WTC11 (cell line): Measurements from ENCODE around the gene SOD2. TPM values are rescaled to one million over a fixed set of nuclear protein-coding genes. Genes with fewer than 3 reads are reported as not detected.

ENCODE experiments used
- ATAC-seq: fragments of 200-7000 bp; cut with Tn5 transposase; 2 replicates; pipeline ENCODE4 v1.10.0; 2021; ENCODE audit warnings: mild to moderate bottlenecking, moderate library complexity
- CTCF ChIA-PET: fragments of 300-600 bp; sonication (Branson Sonifier 250); formaldehyde crosslinking; loops from one replicate; lab custom pipeline; 2021; ENCODE audit warnings: antibody characterized with exemption; lab: Charles Lee
- POLR2A ChIA-PET: fragments of 350-600 bp; sonication (Branson Sonifier 250); formaldehyde crosslinking; loops from one replicate; lab custom pipeline; 2021; ENCODE audit warnings: antibody characterized with exemption; lab: Charles Lee
- DNase-seq: peaks from one replicate; pipeline ENCODE4 v3.0.0; 2021; ENCODE audit warnings: low spot score
- H3K27ac Mint-ChIP-seq: 2 replicates; pipeline ENCODE4 v1.8.0; 2021; ENCODE audit warnings: mixed read lengths
- H3K27me3 Mint-ChIP-seq: 2 replicates; pipeline ENCODE4 v1.8.0; 2021; ENCODE audit warnings: low read depth, mild to moderate bottlenecking, moderate library complexity, mixed read lengths
- H3K36me3 Mint-ChIP-seq: 2 replicates; pipeline ENCODE4 v1.8.0; 2021; ENCODE audit warnings: mixed read lengths
- H3K4me1 Mint-ChIP-seq: 2 replicates; pipeline ENCODE4 v1.8.0; 2022; ENCODE audit warnings: mixed read lengths
- H3K4me3 Mint-ChIP-seq: 2 replicates; pipeline ENCODE4 v1.8.0; 2021; ENCODE audit warnings: mild to moderate bottlenecking, moderate library complexity, mixed read lengths
- H3K9me3 Mint-ChIP-seq: 2 replicates; pipeline ENCODE4 v1.8.0; 2021; ENCODE audit warnings: mixed read lengths
- AR ChIP-seq: fragments of 250-450 bp; sonication (Bioruptor Pico); IDR thresholded peaks from 2 replicates; pipeline ENCODE4 v1.9.0; 2021; ENCODE audit warnings: mild to moderate bottlenecking
- E2F1 ChIP-seq: sonication (generic); formaldehyde crosslinking; IDR thresholded peaks from 2 replicates; pipeline ENCODE4 v1.8.0; 2022; ENCODE audit warnings: mild to moderate bottlenecking, missing genetic modification reagents
- ELF4 ChIP-seq: sonication (generic); formaldehyde crosslinking; IDR thresholded peaks from 2 replicates; pipeline ENCODE4 v1.8.1; 2022; ENCODE audit warnings: low read depth, mild to moderate bottlenecking, moderate library complexity, missing genetic modification reagents
- FOXK1 ChIP-seq: sonication (generic); formaldehyde crosslinking; IDR thresholded peaks from 2 replicates; pipeline ENCODE4 v1.8.0; 2022; ENCODE audit warnings: mild to moderate bottlenecking, moderate library complexity, missing genetic modification reagents
- HMGA2 ChIP-seq: fragments of 250-450 bp; sonication (Bioruptor Pico); IDR thresholded peaks from 2 replicates; pipeline ENCODE4 v1.4.0; 2021; ENCODE audit warnings: mild to moderate bottlenecking, moderate library complexity
- MXD4 ChIP-seq: fragments of 250-450 bp; sonication (Bioruptor Pico); IDR thresholded peaks from 2 replicates; pipeline ENCODE4 v1.8.0; 2021; ENCODE audit warnings: mild to moderate bottlenecking, moderate library complexity, borderline replicate concordance
- NFATC4 ChIP-seq: fragments of 250-450 bp; sonication (Bioruptor Pico); IDR thresholded peaks from 2 replicates; pipeline ENCODE4 v1.9.0; 2021; ENCODE audit warnings: mild to moderate bottlenecking
- RORB ChIP-seq: fragments of 250-450 bp; sonication (Bioruptor Pico); IDR thresholded peaks from 2 replicates; pipeline ENCODE4 v1.9.0; 2021; ENCODE audit warnings: mild to moderate bottlenecking
- SMAD3 ChIP-seq: sonication (generic); formaldehyde crosslinking; IDR thresholded peaks from 2 replicates; pipeline ENCODE4 v1.8.0; 2022; ENCODE audit warnings: missing genetic modification reagents, mild to moderate bottlenecking, borderline replicate concordance
- TCF7 ChIP-seq: sonication (generic); formaldehyde crosslinking; IDR thresholded peaks from 2 replicates; pipeline ENCODE4 v1.8.0; 2022; ENCODE audit warnings: mild to moderate bottlenecking, low read depth, missing genetic modification reagents, moderate library complexity
- USF1 ChIP-seq: sonication (generic); formaldehyde crosslinking; IDR thresholded peaks from 2 replicates; pipeline ENCODE4 v1.8.0; 2022; ENCODE audit warnings: mild to moderate bottlenecking, missing genetic modification reagents
- ZBTB21 ChIP-seq: sonication (generic); formaldehyde crosslinking; IDR thresholded peaks from 2 replicates; pipeline ENCODE4 v1.8.1; 2023; ENCODE audit warnings: mild to moderate bottlenecking, missing genetic modification reagents, borderline replicate concordance
- ZNF416 ChIP-seq: fragments of 250-450 bp; sonication (Bioruptor Pico); IDR thresholded peaks from 2 replicates; pipeline ENCODE4 v1.9.0; 2021; ENCODE audit warnings: mild to moderate bottlenecking, inconsistent platforms
- ZNF425 ChIP-seq: fragments of 250-450 bp; sonication (Bioruptor Pico); conservative IDR thresholded peaks from 2 replicates; pipeline ENCODE4 v1.9.0; 2021; ENCODE audit warnings: mild to moderate bottlenecking
- total RNA-seq: library from RNA; stranded (reverse); gene quantifications from 3 replicates; pipeline ENCODE4 v1.2.3, GENCODE V29; 2021
- TF ChIP-seq, protein P1 (sequence below): sonication (generic); formaldehyde crosslinking; IDR thresholded peaks from 2 replicates; pipeline ENCODE4 v1.8.1; 2022; ENCODE audit warnings: mild to moderate bottlenecking, missing genetic modification reagents, moderate library complexity, borderline replicate concordance

SOD2 gene
- total RNA-seq, 1 experiment from 2014 or later, result 82.6 TPM

GRCh38 chr6:159682810-159683209 lies 10.2 kb downstream of the SOD2 start:
- H3K27me3 Mint-ChIP-seq, result no peaks in the 10 kb centered on the region
- TF ChIP-seq FOXK1 (CRISPR knock-in tag), result no peak
- TF ChIP-seq USF1 (CRISPR knock-in tag), result no peak
- no peak for TF ChIP-seq E2F1 (CRISPR knock-in tag)
- TF ChIP-seq ZNF416, result no peak
- TF ChIP-seq, all 79 proteins: peak for 0
- Mint-ChIP-seq H3K4me3 (no peak overlapping the region), H3K27ac (no peak overlapping the region), H3K9me3 (no peaks in the 10 kb centered on the region), H3K36me3 (peaks cover 49% of the 10 kb centered on the region), H3K4me1 (no peaks in the 10 kb centered on the region)
- DNase-seq, result no peak
- CTCF ChIA-PET, result interaction anchor here (2.5 kb wide), 1 partner anchor 27 kb away, joined by 8 read pairs; no protein-coding TSS in a partner anchor
- POLR2A ChIA-PET, result no interaction called here
- ATAC-seq, result no peak

GRCh38 chr6:159682295-159682694 lies 10.7 kb downstream of the SOD2 start:
- no peak overlapping the region for H3K27ac Mint-ChIP-seq
- DNase-seq, result no peak
- TF ChIP-seq ZBTB21 (CRISPR knock-in tag), result no peak
- TF ChIP-seq HMGA2 (CRISPR knock-in tag), result no peak
- TF ChIP-seq, protein P1, sequence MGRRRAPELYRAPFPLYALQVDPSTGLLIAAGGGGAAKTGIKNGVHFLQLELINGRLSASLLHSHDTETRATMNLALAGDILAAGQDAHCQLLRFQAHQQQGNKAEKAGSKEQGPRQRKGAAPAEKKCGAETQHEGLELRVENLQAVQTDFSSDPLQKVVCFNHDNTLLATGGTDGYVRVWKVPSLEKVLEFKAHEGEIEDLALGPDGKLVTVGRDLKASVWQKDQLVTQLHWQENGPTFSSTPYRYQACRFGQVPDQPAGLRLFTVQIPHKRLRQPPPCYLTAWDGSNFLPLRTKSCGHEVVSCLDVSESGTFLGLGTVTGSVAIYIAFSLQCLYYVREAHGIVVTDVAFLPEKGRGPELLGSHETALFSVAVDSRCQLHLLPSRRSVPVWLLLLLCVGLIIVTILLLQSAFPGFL (CRISPR knock-in tag), result no peak
- no peak for TF ChIP-seq ZNF425 (CRISPR knock-in tag)
- no peak for TF ChIP-seq NFATC4 (CRISPR knock-in tag)
- no peak for TF ChIP-seq SMAD3 (CRISPR knock-in tag)
- no peak for TF ChIP-seq MXD4
- no peak for TF ChIP-seq ZNF416
- no peak for TF ChIP-seq ELF4 (CRISPR knock-in tag)
- TF ChIP-seq, all 79 proteins: peak for 0
- H3K27me3 Mint-ChIP-seq, result no peaks in the 10 kb centered on the region
- H3K4me3 Mint-ChIP-seq, result no peak overlapping the region
- no peaks in the 10 kb centered on the region for H3K9me3 Mint-ChIP-seq
- no peak for ATAC-seq
- ChIA-PET CTCF (interaction anchor here (2.5 to 3.1 kb wide), 2 partner anchors 27 to 49 kb away, joined by 8 read pairs; no protein-coding TSS in a partner anchor), POLR2A (no interaction called here)
- no peaks in the 10 kb centered on the region for H3K4me1 Mint-ChIP-seq
- peaks cover 44% of the 10 kb centered on the region for H3K36me3 Mint-ChIP-seq

GRCh38 chr6:159681191-159681880 lies 11.7 kb downstream of the SOD2 start:
- Mint-ChIP-seq H3K4me3 (no peak overlapping the region), H3K4me1 (no peaks in the 10 kb centered on the region), H3K9me3 (no peaks in the 10 kb centered on the region), H3K27ac (no peak overlapping the region; the same call in 1 of the 2 replicates), H3K36me3 (peaks cover 42% of the 10 kb centered on the region), H3K27me3 (no peaks in the 10 kb centered on the region)
- ChIA-PET CTCF (interaction anchor here (0.6 to 3.1 kb wide), 3 partner anchors 26 to 102 kb away, joined by 3 to 8 read pairs (median 8); no protein-coding TSS in a partner anchor), POLR2A (interaction anchor here (0.6 kb wide), 1 partner anchor 40 kb away, joined by 5 read pairs; no protein-coding TSS in a partner anchor)
- no peak for ATAC-seq
- DNase-seq, result no peak
- TF ChIP-seq, protein P1 (CRISPR knock-in tag), result no peak
- TF ChIP-seq AR (CRISPR knock-in tag), result no peak
- no peak for TF ChIP-seq TCF7
- no peak for TF ChIP-seq RORB (CRISPR knock-in tag)
- no peak for TF ChIP-seq E2F1 (CRISPR knock-in tag)
